NK-92 (cell line): ENCODE results near the gene WT1.

Experiments used
- DNase-seq: peaks from one replicate; lab custom pipeline; 2025; ENCODE audit not compliant: unreplicated experiment; lab: John Stamatoyannopoulos, UW

The WT1 gene

DNA sequence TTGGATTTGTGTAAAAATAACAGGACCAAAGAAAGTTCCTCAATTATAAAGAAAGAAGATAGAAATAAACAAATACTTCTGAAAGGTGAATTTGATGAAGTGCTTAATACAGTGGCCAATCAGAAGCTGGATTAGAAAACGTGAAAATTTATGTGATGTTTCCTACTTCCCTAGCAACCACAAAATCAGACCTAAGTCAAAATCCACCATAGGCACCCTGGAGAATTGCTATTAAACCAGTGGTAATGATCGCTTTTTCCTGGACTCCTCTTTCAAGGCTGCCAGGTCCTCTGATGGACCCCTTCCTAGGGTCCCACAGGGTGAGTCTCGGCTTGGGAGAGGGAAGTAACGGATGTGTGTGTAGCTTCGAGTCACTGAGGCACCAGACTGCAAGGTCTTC lies 9.6 kb downstream of the WT1 start:
- DNase-seq = no peak

DNA sequence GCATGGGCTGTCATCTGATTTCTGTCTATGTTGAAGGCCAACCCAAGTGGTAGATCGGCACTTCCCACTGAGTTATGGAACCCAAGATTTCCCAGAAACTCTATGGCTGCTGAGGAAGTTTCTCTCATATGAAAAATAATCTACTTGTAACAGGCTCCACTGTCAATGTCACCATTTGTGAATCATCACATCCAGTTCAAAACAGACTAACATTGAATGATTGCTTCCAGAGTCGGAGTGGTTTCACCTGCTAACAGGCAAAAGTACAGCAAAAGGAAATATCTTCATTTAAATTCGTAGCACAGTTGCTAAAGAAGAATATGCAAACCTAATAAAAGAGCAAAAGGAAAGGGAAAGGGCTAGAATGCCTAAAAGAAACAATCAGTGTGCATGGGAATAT lies 12.8 kb downstream of the WT1 start:
- DNase-seq = no peak

DNA sequence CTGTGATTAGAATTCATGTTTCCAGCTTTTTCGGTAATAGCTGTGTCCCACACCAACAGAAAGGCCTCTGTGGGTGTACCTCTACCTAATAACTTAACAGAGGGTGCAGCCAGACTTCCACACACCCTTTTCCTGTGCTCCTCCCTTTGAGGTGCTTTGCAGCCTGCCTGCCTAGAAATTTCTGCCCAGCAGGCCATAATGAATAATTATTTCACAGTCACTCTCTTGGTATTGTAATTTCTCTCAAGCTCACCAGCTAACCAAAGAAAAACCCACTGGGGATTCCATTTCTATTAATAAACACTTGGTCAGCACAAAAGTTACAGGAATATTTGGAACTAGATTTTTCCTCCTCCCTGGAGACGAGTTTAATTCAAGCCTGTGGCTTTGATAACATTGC lies 13.3 kb downstream of the WT1 start:
- no peak for DNase-seq

DNA sequence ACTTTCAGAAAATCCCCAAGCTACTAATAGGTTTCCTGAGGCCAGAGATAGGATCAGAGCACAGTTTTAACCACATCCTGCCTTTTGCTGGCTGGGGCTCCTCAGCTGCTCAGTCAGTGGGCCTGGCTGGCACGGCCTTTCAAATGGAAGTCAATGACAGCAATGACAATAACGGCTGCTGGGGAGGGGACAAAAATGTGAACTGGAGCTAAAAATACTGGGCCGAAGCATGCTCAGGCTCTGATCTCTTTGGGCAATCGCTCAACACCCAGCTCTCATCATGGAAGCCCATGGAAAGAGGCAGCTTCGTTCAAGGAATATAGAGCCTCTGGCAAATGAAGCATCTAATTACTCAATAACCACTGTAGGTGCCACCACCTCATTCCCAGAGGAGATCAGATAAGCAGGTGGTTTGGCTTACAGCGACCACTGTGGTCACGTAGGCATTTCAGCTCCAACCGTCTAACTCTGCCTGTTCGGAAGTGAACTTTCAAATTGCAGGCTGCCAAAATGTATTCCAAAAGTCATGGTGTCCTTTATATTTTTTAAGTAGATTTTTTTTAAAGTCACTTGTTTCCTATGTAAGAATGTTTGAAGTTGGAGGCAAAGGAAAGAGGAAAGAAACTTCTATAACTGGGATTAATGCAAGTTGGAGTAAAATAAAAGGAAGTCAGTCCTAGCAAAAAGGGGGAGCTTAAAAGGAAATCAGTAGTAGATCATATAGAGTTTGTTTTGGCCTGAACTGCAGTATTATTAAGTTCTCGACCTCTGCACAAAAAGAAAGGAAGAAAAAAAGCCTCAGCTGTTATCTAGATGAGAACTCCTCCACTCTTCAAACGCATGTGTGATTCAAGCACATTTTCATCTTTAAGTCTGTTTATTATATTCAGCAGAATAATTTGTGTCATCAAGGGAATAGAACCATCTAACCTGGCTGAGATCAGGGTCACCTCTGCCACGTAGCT lies 14.1 kb downstream of the WT1 start:
- DNase-seq = no peak

DNA sequence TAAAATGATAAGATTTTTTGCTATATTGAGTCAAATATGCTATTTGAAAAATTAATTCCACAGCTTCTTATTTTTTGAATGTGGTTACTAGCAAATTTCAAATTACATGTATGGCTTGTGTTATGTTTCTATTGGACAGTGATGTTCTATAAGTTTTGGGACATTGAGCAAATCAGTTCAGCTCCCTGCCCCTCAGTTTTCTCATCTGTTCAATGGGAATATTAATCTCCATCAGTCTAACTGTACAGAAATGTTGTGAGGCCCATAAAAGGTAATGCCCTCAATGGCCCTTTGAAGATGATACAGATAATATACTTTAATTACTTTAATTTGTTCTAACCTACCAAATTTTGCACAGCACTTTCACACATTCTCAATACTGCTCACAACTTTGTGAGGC lies 15.2 kb downstream of the WT1 start:
- no peak for DNase-seq

DNA sequence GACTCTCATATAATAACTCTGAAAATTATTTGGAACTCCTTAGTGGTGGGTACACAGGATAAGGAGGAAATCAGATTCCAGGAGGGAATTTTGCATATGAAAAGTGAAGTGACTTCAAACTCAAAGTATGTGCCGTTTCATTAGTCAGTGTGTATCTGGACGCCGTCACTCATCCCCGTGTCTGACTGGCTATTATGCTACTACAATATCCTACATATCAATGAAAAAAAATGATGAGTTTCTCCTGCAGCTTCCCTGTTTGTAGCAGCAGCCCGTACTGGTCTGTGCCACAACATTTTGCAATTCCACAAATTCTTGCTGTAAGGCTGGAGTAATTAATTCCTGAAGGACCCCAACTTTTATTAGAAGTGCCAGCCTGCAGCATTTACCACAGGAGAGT lies 16.5 kb downstream of the WT1 start:
- DNase-seq = no peak

DNA sequence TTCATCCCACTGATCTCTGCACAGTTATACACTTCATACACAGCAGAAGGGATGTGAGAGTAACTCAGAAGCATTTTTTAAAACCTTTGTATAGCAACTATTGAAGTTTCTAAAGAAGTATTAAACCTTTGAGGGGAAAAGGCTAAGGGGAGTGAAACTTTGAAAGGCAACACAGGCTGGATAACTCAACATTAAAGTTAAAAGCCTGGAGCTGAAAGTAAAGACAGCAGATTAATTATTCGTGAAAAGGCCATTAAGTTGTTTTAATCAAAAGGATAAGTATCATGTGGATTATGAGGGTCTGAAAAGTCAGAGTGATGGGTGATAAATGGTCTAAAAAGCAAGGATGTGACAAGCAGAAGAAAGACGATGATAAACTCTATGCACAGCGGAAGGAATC lies 17.5 kb downstream of the WT1 start:
- no peak for DNase-seq

DNA sequence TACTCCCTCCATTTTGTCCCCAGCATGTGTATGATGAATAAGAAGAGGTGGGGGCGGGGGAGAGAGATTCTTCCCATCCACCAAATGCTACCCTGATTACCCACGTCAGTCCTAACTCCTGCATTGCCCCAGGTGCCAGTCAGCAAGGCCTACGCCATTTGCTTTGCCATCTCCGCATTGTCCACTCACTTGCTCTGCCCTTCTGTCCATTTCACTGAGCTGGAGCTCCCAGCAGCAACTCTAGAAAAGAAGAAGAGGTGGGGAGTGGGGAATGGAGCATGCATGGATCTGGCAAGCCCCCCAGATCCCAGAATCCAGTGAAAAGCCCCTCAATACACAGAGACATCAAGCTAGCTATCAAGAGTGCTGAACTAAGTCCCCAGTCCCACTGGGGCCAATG lies 19.0 kb downstream of the WT1 start:
- no peak for DNase-seq

DNA sequence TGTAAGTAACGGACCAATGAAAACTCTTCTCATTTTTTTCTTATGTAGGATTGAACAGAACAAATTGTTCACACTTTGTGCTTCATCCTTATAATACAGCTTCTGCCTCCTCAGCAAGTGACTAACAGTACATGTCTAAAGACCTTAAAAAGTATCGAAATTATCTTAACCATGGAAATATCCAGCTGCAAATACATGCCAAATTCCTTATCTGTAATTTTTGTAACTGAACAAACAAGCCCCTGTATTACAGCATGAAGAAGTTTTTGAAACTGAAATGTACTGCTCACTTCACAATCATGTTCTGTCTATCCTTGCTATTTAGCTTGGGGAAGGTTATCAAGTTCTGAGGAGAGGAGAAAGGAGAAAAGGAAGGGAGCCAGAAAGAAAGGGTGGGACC lies 20.4 kb downstream of the WT1 start:
- no peak for DNase-seq

DNA sequence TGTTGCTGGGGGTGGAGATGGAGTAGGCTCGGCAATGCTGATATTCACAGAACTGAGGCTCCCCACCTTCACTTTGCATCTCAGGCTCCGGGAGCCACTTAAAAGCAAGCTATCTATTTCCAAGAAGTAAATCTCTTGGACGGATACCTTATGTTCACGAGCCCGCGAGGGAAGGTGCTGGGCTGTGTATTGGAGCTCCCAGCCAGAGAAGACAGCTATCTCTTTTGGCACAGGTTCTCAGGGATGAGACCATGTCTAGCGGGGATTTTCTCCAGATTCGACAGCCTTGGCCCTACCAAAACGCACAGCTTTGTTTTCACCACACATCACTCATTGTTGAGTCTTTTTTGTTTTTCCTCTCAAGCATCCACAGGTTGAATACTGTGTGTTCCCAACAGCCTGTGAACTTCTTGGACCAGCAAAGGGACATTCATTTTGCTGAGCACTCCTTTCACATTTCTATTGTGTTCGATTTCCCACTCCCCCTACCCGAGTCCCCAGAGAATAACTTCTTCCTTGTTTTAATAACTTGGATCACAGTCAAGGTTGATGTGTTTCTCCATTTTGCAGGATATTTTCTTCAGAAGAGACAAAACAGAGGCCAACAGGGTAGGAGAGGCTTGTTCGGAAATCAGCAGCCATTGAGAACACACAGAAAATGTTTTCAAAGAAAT lies 23.3 kb downstream of the WT1 start:
- no peak for DNase-seq

DNA sequence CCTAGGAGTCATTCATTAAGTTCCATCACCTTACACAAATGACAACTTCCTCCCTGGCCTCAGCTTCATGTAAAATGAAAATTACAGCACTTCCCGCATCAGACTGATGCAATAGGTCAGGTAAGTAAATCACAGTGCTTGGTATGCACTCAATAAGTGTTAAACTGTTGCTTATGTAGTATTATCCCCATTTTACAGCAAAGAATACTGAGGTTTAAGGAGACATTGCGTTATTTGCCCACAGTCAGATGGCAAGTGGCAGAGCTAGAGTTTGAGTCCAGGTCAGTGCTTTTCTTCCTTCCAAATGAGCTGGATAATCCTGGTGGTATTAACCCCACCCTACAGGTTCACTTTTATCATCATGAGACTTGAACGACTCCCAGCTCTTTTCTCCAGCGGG lies 29.7 kb downstream of the WT1 start:
- no peak for DNase-seq

DNA sequence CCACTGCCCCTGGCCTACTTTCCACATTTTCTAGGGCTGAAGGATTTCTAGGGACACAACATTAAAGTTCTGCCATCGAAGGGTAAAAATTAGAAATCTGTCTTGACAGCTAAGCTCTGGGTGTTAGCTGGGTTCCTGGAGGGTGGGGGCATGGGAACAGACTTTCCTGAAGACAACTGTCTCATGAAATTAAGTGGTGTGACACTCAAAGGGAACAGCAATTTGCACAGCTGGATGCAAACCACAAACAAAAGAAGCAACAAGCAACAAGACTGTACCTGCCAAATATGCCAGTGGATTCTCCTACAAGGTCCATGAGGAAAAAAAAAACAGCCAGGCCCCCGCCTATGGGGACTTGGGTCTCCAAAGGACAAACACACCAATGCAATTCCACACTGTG lies 32.5 kb downstream of the WT1 start:
- no peak for DNase-seq

DNA sequence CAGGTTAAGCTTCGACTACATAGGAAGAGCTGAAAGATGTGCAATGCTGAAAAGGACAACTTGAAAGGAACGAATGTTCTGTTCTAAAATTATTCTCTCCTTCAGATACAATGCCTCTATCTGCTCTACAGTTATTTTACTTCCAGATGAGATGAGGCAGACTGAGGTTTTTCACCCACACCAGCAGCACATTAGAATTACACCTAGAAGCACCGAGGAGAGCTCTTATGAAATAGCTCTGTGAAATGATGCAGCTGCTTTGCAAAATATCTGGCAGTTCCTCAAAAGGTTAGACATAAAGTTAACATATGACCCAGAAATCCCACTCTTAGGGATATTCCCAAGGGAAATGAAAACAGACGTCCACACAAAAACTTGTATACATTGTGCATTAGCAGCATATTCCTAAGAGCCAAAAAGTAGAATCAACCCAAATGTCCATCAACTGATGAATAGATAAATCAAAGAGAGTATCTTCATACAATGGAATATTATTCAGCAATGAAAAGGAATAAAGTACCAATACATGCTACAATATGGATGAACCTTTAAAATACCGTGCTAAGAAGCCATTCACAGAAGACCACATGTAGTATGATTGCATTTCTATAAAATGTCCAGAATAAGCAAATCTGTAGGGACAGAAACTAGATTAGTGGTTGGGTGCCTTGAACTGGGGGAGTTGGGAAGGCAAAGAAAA lies 34.5 kb downstream of the WT1 start:
- DNase-seq = no peak

DNA sequence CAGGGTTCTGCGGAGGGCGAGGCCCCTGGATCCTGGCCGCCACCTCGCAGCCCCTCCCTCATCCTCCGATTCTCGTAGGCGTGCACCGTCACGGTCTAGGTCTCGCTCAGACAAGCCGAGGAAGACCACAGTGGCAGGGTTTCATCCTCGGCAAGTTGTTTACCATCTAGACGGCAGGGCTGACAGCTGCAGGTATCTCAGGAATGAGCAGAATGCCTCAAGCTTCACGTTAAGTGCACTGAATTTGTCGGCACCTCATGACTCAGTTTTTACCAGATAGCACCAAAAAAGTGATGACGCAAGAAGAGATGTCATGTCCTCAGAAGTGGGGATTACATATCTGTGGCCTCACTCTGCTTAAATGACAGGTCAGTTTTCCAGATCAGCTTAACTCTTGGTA lies 35.1 kb downstream of the WT1 start:
- no peak for DNase-seq

DNA sequence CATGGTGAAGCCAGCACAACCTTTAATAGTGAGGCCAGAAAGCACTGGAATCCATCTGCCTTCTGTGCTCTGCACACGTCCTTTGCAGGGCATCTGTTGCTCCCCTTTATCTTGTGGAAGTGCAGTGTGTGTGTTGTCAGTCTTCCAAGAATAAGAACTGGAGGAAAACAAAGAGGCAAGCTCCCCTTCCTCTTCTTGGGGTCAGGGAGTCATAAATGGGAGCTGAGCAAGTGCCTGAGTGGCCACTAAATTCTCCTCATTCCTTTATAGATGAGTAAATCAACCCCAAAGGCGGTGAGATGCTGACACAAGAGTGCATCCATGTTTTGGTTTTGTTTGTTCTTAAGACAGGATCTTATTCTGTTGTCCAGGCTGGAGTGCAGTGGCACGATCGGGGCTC lies 38.3 kb downstream of the WT1 start:
- no peak for DNase-seq

DNA sequence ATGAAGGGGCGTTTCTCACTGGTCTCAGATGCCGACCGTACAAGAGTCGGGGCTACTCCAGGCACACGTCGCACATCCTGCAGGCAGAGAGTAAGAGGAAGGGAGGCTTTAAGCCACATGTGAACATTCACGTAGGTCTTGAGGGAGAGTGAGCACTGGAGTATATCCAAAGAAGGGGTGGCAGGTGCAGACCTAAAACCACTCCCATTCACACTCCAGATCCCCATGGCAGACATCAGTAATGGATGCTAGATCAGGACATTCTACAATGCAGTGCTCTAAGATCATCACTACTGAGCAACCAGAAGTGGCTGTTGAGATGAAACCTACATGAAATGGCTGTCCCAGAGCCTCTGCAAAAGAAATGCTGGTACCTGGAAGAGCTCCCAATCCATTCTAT lies 39.0 kb downstream of the WT1 start:
- DNase-seq = no peak

DNA sequence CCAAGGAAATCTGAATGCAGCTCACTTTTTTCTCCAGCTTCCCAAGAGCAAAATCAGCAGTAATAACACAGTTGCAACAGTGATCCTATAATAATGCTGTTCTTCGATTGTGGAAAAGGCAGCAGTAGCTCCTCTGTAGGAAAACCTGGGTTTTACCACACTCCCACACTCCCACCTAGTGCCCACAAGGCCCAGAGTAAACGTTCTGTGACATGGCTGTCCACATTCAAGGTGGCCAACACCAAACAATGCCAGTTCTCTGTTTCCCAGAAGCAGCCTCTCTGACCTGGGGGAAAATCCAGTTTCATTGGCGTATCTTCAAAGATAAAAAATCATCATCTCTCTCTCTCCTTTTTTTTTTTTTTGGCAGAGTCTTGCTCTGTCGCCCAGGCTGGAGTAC lies 40.2 kb downstream of the WT1 start:
- no peak for DNase-seq

DNA sequence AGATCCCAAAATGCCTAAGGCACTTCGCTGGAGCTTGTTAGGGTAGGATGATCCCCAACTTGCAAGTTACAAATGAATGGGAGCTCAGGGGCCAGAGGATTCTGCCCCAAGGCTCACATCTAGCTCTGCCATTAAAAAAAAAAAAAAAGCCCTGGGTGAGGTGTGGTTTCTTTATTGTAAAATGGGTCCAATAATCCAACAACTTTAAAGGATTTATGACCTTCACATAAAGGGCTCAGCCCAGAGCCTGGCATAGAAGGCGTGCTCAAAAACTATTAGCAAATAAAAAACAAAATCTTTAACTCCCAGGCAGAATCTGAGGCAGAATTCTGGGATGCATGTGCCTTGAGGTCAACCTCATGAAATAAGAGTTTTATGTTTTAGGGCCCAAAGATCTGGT lies 42.5 kb downstream of the WT1 start:
- no peak for DNase-seq

DNA sequence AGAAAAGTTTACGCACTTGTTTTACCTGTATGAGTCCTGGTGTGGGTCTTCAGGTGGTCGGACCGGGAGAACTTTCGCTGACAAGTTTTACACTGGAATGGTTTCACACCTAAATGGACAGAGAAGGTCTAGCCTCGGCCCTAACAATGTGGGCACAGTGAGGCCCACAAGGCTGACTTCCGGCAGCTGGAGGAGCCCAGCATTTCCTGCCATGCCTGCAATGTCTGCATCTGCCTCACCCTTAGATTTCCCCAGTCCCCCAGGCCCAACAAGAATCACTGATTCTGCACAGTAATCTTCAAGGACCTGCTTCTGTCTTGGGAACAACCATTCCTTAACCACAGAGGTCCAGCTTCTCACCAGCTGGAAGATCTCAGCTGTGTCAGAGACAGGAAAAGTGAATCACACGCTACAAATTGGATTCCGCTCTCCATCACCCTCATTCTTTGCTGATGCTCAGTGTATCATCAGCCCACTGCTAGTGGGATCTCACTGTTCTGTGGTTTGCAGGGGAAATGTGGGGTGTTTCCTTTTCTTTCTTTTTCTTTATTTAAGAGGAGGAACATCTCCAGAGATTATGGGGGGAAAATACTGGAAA lies 43.3 kb downstream of the WT1 start:
- DNase-seq = no peak

DNA sequence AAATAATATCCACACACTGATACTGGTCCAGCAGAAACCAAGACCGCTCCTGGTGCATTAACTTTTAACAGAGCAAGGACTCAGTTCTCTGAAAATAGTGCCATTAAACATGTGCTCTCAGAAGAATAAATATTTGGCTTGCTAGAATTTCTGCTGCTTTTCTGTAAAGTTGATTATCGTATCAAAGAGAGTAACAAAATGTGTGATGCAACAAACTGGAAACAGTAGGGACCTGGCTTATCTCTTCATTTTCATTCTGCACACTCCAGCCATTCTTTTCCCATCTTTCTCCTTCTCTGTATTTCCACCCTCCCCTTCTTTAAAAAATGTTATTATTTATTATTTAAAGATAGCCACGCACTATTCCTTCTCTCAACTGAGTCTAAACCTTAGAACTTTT lies 43.9 kb downstream of the WT1 start:
- no peak for DNase-seq

DNA sequence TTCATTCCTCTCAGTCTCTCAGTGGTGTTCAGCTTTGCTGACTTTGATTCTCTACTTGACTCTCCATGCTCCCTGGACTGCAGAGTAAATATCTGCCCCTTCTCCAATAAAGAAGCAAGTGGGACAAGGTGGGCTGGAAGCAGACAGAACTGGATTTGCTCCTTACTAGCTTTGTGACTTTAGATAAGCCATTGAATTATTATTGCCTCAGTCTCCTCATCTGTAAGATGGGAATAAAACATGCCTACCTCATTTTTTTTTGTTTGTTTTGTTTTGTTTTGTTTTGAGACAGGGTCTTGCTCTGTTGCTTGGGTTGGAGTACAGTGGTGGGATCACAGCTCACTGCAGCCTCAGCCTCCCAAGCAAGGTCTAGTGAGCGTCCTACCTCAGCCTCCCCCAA lies 44.6 kb downstream of the WT1 start:
- DNase-seq = no peak
